ENCODE measurements around the gene ITGAD.

Gene ITGAD

DNA sequence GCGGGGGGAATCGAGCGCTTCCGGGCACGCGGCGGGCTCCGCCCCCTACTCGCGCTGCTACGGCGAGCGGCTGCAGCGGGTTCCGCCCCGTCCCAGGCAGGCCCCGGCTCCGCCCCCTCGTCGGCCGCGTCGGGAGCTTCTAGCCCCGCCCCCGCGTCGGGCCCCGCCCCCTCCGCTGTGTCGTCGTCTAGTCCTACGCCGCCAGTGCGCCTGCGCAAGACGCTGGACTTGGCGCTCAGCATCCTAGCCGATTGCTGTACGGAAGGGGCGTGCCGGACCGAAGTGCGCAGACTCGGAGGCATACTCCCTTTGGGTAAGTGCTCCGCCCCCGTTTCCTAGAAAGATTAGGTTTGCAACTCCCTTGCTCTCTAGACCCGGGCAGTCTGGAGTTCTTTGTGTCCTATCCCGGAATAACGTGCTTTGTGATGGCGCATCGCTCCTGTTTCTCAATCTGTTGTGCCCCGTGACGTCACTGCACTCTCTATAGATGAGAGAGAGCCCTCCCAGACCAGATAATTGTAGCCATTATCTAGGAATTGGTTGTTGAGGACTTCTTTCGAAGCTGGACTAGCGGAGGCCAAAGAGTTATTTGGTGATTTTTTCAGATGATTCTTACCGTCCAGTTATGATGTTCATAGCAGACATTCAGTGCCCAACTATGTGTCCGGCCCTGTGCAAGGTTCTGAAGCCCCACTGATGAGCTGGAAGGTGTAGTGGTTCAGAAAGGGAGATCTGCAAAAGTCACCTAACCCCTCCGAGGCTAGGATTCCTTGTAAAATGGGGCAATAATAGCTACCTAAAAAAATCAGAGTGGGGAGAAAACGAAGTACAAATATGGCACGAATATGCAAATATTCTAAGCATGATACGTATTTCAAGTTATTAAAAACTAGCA is 66.8 kb downstream of the ITGAD start:
- peak; percentile 77 for DNase-seq

- no peak for DNase-seq
These were observed 67.5 kb downstream of the ITGAD start for GRCh38 chr16:31460582-31461002.

GRCh38 chr16:31461201-31461920 is 68.2 kb downstream of the ITGAD start:
- DNase-seq, result no peak

- no peak for DNase-seq
These were observed 69.0 kb downstream of the ITGAD start for GRCh38 chr16:31461921-31462804.

DNA sequence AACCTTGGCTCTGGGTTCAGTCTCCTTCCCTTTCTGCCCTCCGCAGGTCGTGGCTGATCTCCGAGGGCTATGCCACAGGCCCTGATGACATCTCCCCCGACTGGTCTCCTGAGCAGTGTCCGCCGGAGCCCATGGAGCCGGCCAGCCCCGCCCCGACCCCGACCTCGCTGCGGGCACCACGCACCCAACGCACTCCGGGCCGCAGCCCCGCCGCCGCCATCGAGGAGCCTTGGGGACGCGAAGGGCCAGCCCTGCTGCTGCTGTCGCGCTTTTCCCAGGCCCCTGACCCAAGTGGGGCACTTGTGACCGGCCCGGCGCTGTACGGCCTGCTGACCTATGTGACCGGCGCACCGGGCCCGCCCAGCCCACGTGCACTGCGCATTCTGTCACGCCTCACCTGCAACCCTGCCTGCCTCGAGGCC is 71.2 kb downstream of the ITGAD start:
- DNase-seq, result no peak

GRCh38 chr16:31464781-31465260 is 71.7 kb downstream of the ITGAD start:
- no peak for DNase-seq

DNA sequence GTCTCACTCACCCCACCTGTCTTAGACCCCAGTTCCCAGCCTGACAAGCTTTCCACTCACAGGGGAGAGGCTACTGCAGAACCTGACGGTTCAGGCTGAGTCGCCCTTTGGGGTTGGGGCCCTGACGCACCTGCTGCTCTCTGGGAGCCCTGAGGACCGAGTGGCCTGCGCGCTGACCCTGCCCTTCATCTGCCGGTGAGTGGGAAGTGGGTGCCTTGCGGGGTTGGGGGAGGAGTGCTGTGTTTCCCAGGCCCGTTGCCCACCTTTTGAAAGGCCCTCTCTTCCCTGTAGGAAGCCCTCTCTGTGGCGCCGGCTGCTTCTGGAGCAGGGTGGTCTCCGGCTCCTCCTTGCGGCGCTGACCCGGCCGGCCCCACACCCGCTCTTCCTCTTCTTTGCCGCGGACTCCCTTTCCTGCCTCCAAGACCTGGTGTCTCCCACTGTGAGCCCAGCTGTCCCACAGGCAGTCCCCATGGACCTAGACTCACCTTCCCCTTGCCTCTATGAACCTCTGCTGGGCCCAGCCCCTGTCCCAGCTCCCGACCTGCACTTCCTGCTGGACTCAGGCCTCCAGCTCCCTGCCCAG is 72.7 kb downstream of the ITGAD start:
- DNase-seq, result no peak

GRCh38 chr16:31466381-31466841 is 73.3 kb downstream of the ITGAD start:
- no peak for DNase-seq

DNA sequence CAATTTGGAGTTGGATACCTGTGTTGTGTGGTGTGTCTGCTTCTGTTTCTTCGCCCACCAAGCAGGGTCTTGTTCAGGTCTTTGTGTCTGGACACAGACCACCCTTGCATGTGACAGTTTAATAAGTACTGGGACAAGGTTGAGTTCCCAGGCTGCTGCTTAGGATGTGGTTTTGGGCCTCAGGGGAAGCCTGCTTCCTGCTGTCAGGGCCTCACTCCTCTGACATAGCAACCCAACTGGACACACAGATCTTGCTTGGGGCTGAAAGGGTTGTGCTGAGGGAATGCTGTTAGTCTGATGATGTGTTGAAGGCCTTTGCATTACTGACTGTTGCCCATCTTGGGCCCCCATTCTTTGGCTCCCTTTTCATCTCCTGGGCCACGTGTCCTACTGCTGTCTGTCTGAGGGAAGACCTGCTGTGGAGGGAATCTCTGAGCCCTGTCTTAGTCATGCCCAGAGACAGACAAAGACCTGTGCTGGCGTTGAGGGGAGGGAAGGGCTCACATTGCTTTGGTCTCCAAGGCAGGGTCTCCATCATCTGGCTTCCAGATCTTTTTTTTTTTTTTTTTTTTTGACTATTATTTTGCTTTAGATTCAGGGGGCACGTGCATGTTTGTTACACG is 74.1 kb downstream of the ITGAD start:
- DNase-seq, result no peak

GRCh38 chr16:31467858-31468257 is 74.7 kb downstream of the ITGAD start:
- DNase-seq, result no peak

GRCh38 chr16:31470615-31471014 is 77.5 kb downstream of the ITGAD start:
- no peak for DNase-seq

DNA sequence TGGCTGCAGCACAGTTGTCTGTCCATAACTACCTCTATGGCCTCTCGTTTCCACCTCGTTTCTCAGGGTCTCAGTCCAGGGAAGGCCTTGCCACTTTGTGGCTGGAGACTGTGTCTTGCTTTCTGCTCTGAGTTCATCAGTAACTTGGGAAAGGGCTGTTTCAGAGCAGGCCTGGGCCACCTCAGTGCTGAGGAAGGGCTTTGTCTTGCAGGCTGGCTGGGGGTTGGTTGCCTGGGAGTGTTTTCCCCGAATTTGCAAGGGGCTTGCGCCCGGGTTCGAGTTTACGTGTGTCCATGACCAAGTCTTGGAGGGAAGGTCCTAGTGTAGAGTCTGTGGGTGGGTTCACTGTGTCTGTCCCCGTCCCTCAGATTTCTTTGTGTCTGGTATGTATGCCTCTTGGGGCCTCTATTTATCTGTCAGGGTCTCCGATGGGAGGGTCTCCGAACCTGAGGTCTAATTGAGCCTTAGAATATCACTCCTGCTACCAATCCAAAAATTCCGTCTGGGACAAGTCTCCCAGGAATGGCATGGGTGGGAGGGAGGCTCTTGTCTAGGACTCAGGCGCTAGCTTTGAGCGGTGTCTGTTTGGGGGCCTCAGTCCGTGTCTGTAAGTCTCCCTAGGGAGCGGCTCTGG is 78.2 kb downstream of the ITGAD start:
- DNase-seq, result no peak

GRCh38 chr16:31471875-31472708 is 79.0 kb downstream of the ITGAD start, which contains the start of gene TGFB1I1:
Gene TGFB1I1, plus strand, starts transcription at chr16:31472152. Its CDS starts 37 bp downstream, at chr16:31472189.
- DNase-seq, result peak; percentile 77

GRCh38 chr16:31472709-31473203 is 79.6 kb downstream of the ITGAD start:
- peak; percentile 55 for DNase-seq

DNA sequence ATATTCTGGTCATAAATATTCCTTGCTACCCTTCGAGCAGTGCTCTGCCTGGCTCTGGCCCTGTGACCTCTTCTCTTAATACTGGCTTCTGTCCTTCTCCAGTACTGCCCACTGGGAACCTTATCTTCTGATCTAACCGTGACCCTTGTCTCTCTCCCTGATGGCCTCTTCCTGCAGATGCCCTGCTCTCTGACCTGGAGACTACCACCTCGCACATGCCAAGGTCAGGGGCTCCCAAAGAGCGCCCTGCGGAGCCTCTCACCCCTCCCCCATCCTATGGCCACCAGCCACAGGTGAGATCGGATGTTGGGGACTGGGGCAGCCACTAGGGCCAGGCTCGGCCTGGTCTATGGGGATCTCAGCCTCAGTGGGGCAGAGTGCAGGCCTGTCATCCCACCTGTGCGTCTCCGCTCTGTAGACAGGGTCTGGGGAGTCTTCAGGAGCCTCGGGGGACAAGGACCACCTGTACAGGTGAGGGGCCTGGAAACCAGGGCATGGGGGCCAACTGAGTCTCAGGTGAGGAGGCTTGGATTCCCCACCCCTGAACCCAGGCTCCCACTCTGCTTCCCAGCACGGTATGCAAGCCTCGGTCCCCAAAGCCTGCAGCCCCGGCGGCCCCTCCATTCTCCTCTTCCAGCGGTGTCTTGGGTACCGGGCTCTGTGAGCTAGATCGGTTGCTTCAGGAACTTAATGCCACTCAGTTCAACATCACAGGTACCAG is 80.3 kb downstream of the ITGAD start:
- DNase-seq, result no peak

- DNase-seq, result no peak
These were observed 81.1 kb downstream of the ITGAD start for GRCh38 chr16:31474173-31474714.

- no peak for DNase-seq
These were observed 81.9 kb downstream of the ITGAD start for GRCh38 chr16:31474773-31475738.
